ENCODE data around the gene SNX14. TPM values are rescaled to one million over a fixed set of nuclear protein-coding genes. Genes with fewer than 3 reads are reported as not detected.

Gene SNX14
- total and polyA plus RNA-seq, 10 of the 15 experiments (the other 5 are each of a cell fraction or from before 2014, with no cell fraction given), result 34.2 to 122 (median 51.0) TPM

- SMC1A ChIA-PET (ENCODE audit: uncharacterized antibody, unreplicated experiment), result interaction anchor here (0.6 to 11.6 kb wide), 31 partner anchors 9 to 191 kb away, joined by 3 to 162 read pairs (median 8); partner anchors contain the start of gene NT5E
Measured at GRCh38 chr6:85483846-85484245, 109.8 kb downstream of the SNX14 start.

More at GRCh38 chr6:85483846-85484245, 109.8 kb downstream of the SNX14 start:
- 61% methylated on average over 4 of the region's 4 CpGs for WGBS (ENCODE audit: insufficient coverage, insufficient replicate concordance, low lambda C conversion rate, missing lambda C conversion rate)
- RAD21 ChIA-PET (ENCODE audit: unreplicated experiment), result interaction anchor here (0.7 to 4.9 kb wide), 14 partner anchors 11 to 194 kb away, joined by 3 to 113 read pairs (median 15); partner anchors contain the start of gene NT5E
- TF ChIP-seq E2F4 (IDR thresholded peaks at IDR 0.05; ENCODE audit: low read depth, low read length) (no peak), IRF5 (IDR thresholded peaks at IDR 0.05; ENCODE audit: borderline replicate concordance) (no peak), E4F1 (IDR thresholded peaks at IDR 0.05; ENCODE audit: borderline replicate concordance, partially characterized antibody) (no peak), TCF3 (IDR thresholded peaks at IDR 0.05; ENCODE audit: borderline replicate concordance, insufficient read depth, low read depth, low read length) (no peak), GATAD2B (conservative IDR thresholded peaks at IDR 0.05; ENCODE audit: low read depth) (no peak), BCL11A (IDR thresholded peaks at IDR 0.05; ENCODE audit: low read depth, low read length) (no peak), MTA3 (IDR thresholded peaks at IDR 0.05; ENCODE audit: borderline replicate concordance, low read length) (no peak), EZH2 (IDR thresholded peaks at IDR 0.05; ENCODE audit: borderline replicate concordance, control insufficient read depth, low read depth, low read length) (no peak), ESRRA (IDR thresholded peaks at IDR 0.05; ENCODE audit: low read length) (no peak), PML (IDR thresholded peaks at IDR 0.05; ENCODE audit: low read length) (no peak), BCLAF1 (IDR thresholded peaks at IDR 0.05) (no peak), NR2C2 (IDR thresholded peaks at IDR 0.05; ENCODE audit: borderline replicate concordance, control insufficient read depth, insufficient read length, low read depth) (no peak), TARDBP (IDR thresholded peaks at IDR 0.05; ENCODE audit: borderline replicate concordance) (no peak), BHLHE40 (IDR thresholded peaks at IDR 0.05; ENCODE audit: borderline replicate concordance in 1 of 2, low read depth in 2 of 2, low read length in 1 of 2) (no peak)
- no peak overlapping the region for H3K4me3 ChIP-seq
- DNase-seq (ENCODE audit: low read depth, low spot score) (no peak), ATAC-seq (no peak), FAIRE-seq (no peak)
- H3K9ac ChIP-seq (ENCODE audit: control insufficient read depth, insufficient read depth, low read length), result no peak overlapping the region
- intact Hi-C loops (cut with micrococcal nuclease; ENCODE audit: unreplicated experiment) (loop anchor here (1.0 to 2.0 kb wide), 3 partner anchors 33 to 129 kb away; partner anchors contain the start of gene NT5E), in situ Hi-C loops (cut with MboI) (loop anchor here (5.0 kb wide), 1 partner anchor 132 kb away; no protein-coding TSS in a partner anchor)
- no peaks in the 10 kb centered on the region; a peak in 1 of 4 replicates for H3K36me3 ChIP-seq (ENCODE audit: control insufficient read depth in 2 of 2, insufficient read depth in 2 of 2, low read length in 1 of 2)
- H3K27ac ChIP-seq (ENCODE audit: control insufficient read depth, insufficient read depth), result no peak overlapping the region
- no peaks in the 10 kb centered on the region for H3K79me2 ChIP-seq (ENCODE audit: control insufficient read depth, insufficient read depth, low read length)
- H2AFZ ChIP-seq (ENCODE audit: control insufficient read depth, low read depth, low read length), result no peak overlapping the region
- no peaks in the 10 kb centered on the region for H4K20me1 ChIP-seq (ENCODE audit: control insufficient read depth, insufficient read depth)
- H3K4me2 ChIP-seq (ENCODE audit: control insufficient read depth, insufficient read depth), result no peak overlapping the region
- CTCF ChIA-PET, result interaction anchor here (0.6 to 12.1 kb wide), 36 partner anchors 10 to 972 kb away, joined by 3 to 217 read pairs (median 10); partner anchors contain the start of gene NT5E
- POLR2A ChIA-PET, result interaction anchor here (0.6 to 1.5 kb wide), 3 partner anchors 34 to 110 kb away, joined by 3 to 5 read pairs (median 4); partner anchors contain the start of gene SNX14
- BruUV-seq (replicated peaks), result no TSS peak
- no peaks in the 10 kb centered on the region for H3K9me3 ChIP-seq (replicated peaks; ENCODE audit: control insufficient read depth, insufficient read depth, low read length)
- H3K27me3 ChIP-seq (replicated peaks in 1 of 2; ENCODE audit: control insufficient read depth in 2 of 2, insufficient read depth in 2 of 2, low read length in 1 of 2), result no peaks in the 10 kb centered on the region
- no peaks in the 10 kb centered on the region for H3K4me1 ChIP-seq (ENCODE audit: control insufficient read depth, insufficient read depth, low read length)
